CD4-positive, alpha-beta T cell (primary cell): Measurements from ENCODE around the gene PRRX1. TPM values are rescaled to one million over a fixed set of nuclear protein-coding genes. Genes with fewer than 3 reads are reported as not detected.

Experiments used
- ATAC-seq: fragments of 200-7000 bp; cut with Tn5 transposase; one replicate; pipeline ENCODE4 v1.10.0; 2022; ENCODE audit warnings: mild to moderate bottlenecking; ENCODE audit not compliant: poor library complexity
- CTCF ChIA-PET: fragments of 350-600 bp; sonication (Branson Sonifier 250); formaldehyde crosslinking; loops from one replicate; lab custom pipeline; 2021; ENCODE audit warnings: antibody characterized with exemption, inconsistent platforms; lab: Charles Lee
- POLR2A ChIA-PET: fragments of 350-600 bp; sonication (Branson Sonifier 250); formaldehyde crosslinking; loops from one replicate; lab custom pipeline; 2021; ENCODE audit warnings: antibody characterized with exemption, inconsistent platforms; lab: Charles Lee
- DNase-seq, 14 experiments: peaks; one replicate each; pipeline ENCODE4 v3.0.0-alpha.2; 2013 to 2020; ENCODE audit warnings: mixed read lengths in 2 of 14
- H3K27ac ChIP-seq, 2 donors: one replicate each; pipeline versions ENCODE4 v1.5.1 to v1.7.0; 2013; ENCODE audit warnings: low read length in 2 of 2, low read depth in 1 of 2, mild to moderate bottlenecking in 1 of 2
- H3K27me3 ChIP-seq, 2 experiments: 1 replicate in 1 of 2; 2 replicates in 1 of 2; pipeline versions ENCODE4 v1.6.1 to v1.7.0; 2013; ENCODE audit warnings: low read length in 2 of 2, control low read depth in 1 of 2, mild to moderate bottlenecking in 1 of 2, moderate library complexity in 1 of 2; ENCODE audit not compliant: insufficient read depth in 2 of 2, control insufficient read depth in 1 of 2
- H3K36me3 ChIP-seq: one replicate; pipeline ENCODE4 v1.6.1; 2013; ENCODE audit warnings: low read length, control low read depth; ENCODE audit not compliant: insufficient read depth
- H3K4me1 ChIP-seq: one replicate; pipeline ENCODE4 v1.6.1; 2013; ENCODE audit warnings: low read length, control low read depth; ENCODE audit not compliant: insufficient read depth
- H3K4me3 ChIP-seq: one replicate; pipeline ENCODE4 v1.5.1; 2013; ENCODE audit warnings: mild to moderate bottlenecking, low read length, moderate library complexity
- H3K9me3 ChIP-seq, 2 experiments: 1 replicate in 1 of 2; 2 replicates in 1 of 2; pipeline versions ENCODE4 v1.6.1 to v1.7.0; 2013; ENCODE audit warnings: low read length in 2 of 2, mild to moderate bottlenecking in 2 of 2, control low read depth in 1 of 2, moderate library complexity in 1 of 2; ENCODE audit not compliant: control insufficient read depth in 1 of 2, insufficient read depth in 1 of 2
- H3K27ac Mint-ChIP-seq: one replicate; pipeline ENCODE4 v1.8.0; 2020; ENCODE audit warnings: mixed read lengths
- H3K27me3 Mint-ChIP-seq: one replicate; pipeline ENCODE4 v1.8.0; 2021; ENCODE audit warnings: mixed read lengths
- H3K36me3 Mint-ChIP-seq: one replicate; pipeline ENCODE4 v1.8.0; 2021; ENCODE audit warnings: low read depth, mixed read lengths
- H3K4me1 Mint-ChIP-seq: one replicate; pipeline ENCODE4 v1.8.0; 2021; ENCODE audit warnings: low read depth, mixed read lengths
- H3K4me3 Mint-ChIP-seq: one replicate; pipeline ENCODE4 v1.8.0; 2020; ENCODE audit warnings: mild to moderate bottlenecking, mixed read lengths
- H3K9me3 Mint-ChIP-seq: one replicate; pipeline ENCODE4 v1.8.0; 2020; ENCODE audit warnings: mixed read lengths
- intact Hi-C, 2 experiments: fragments of 100-400 bp; cut with DNase I in 1 of 2; cut with micrococcal nuclease in 1 of 2; formaldehyde crosslinking; loops; one replicate each; pipeline versions ENCODE4 v1.15.1 to v1.9.0; 2023 to 2025; cut with DNase I, micrococcal nuclease
- total RNA-seq, 174 experiments: library from RNA in 2 of 174; stranded (reverse) in 2 of 174; gene quantifications; one replicate each; pipeline ENCODE4 v1.2.3 and lab custom pipeline; 2021 to 2026
- TF ChIP-seq, protein P1 (sequence below): fragments of 200-600 bp; IDR thresholded peaks from one replicate; pipeline ENCODE4 v1.8.0; 2022; ENCODE audit warnings: antibody characterized with exemption, mild to moderate bottlenecking

PRRX1 gene
- total RNA-seq, 2 experiments from 2014 or later, result not detected

DNA sequence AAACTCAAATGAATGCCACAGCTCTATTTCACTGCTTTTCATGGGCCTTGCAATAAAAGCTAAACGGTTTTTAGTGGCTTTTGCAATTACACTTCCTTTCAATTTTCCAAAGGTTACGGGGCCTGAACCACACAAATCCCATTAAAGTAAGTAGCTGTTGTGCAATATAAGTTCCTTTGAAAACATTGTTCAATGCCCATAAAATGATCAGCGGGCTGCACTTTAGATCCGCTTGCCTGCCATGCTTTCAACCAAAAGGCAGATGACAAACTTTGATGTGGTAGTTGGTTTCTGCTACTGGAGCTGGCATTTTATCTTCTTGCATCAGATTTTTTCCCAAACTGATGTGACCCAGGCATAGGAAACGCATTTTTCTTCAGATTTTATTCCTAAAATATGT is 50.2 kb downstream of the PRRX1 start:
- Mint-ChIP-seq H3K27me3 (peaks cover 17% of the 10 kb centered on the region), H3K9me3 (no peaks in the 10 kb centered on the region), H3K4me3 (no peak overlapping the region), H3K27ac (no peak overlapping the region), H3K4me1 (no peaks in the 10 kb centered on the region), H3K36me3 (no peaks in the 10 kb centered on the region)
- DNase-seq (no peak), ATAC-seq (no peak)
- intact Hi-C loops, result no loop called here
- POLR2A ChIA-PET, result no interaction called here
- Histone ChIP-seq H3K27me3 (no peaks in the 10 kb centered on the region), H3K27ac (no peak overlapping the region), H3K9me3 (no peaks in the 10 kb centered on the region), H3K36me3 (no peaks in the 10 kb centered on the region), H3K4me1 (no peaks in the 10 kb centered on the region), H3K4me3 (no peak overlapping the region)
- TF ChIP-seq, protein P1, sequence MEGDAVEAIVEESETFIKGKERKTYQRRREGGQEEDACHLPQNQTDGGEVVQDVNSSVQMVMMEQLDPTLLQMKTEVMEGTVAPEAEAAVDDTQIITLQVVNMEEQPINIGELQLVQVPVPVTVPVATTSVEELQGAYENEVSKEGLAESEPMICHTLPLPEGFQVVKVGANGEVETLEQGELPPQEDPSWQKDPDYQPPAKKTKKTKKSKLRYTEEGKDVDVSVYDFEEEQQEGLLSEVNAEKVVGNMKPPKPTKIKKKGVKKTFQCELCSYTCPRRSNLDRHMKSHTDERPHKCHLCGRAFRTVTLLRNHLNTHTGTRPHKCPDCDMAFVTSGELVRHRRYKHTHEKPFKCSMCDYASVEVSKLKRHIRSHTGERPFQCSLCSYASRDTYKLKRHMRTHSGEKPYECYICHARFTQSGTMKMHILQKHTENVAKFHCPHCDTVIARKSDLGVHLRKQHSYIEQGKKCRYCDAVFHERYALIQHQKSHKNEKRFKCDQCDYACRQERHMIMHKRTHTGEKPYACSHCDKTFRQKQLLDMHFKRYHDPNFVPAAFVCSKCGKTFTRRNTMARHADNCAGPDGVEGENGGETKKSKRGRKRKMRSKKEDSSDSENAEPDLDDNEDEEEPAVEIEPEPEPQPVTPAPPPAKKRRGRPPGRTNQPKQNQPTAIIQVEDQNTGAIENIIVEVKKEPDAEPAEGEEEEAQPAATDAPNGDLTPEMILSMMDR, result no peak
- CTCF ChIA-PET, result no interaction called here

DNA sequence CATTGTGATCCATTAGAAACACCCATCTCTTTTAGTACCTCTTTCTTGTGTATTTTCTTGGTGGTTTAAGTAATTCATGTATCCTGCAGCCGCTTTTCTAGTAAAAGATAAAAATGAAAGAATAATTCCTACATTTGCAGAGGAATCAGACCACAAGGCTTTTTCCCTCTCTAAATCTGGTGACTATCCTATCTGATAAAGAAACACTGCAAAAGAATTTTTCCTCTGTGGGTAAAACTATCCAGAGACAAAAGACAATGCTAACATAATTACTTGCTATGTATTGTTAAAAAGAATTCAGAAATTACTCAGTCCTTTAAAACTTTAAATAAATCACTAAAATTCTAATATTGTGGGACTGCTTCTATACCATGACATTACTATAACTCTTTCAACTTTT is 51.0 kb downstream of the PRRX1 start:
- TF ChIP-seq, protein P1, result no peak
- no peaks in the 10 kb centered on the region for H3K4me1 Mint-ChIP-seq
- peaks cover 17% of the 10 kb centered on the region for H3K27me3 Mint-ChIP-seq
- ChIA-PET CTCF (no interaction called here), POLR2A (no interaction called here)
- H3K36me3 Mint-ChIP-seq, result no peaks in the 10 kb centered on the region
- H3K9me3 Mint-ChIP-seq, result no peaks in the 10 kb centered on the region
- Histone ChIP-seq H3K27ac (no peak overlapping the region), H3K4me1 (no peaks in the 10 kb centered on the region), H3K4me3 (no peak overlapping the region), H3K27me3 (no peaks in the 10 kb centered on the region), H3K9me3 (no peaks in the 10 kb centered on the region), H3K36me3 (no peaks in the 10 kb centered on the region)
- H3K4me3 Mint-ChIP-seq, result no peak overlapping the region
- DNase-seq (no peak), ATAC-seq (no peak)
- intact Hi-C loops, result no loop called here
- no peak overlapping the region for H3K27ac Mint-ChIP-seq

DNA sequence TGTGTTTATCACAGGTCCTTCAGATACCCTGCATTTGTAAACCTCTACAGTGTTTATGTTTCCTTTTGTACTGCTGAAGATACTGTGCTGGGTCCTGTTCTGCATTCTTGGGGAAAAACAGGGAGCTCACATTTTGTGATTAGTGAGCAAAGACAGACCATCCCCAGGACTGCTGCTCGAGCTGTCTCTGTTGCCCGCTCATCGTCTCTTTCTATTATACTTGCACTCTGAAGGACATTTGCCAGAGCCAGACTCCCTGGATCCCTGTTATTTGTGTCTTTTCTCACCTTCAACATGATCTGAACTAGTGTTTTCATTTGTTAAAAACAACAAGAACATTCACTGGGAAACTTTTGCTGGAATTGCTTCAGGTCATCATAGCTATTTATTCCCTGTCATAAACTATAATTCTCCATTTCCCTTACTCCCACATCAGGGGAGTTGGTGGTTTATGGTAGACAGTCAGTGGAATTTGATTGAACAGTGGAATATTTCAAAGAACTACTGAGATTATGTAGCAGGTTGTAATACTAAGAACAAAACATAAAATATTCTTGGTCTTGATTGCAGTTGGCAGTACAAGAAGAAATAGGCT is 53.0 kb downstream of the PRRX1 start:
- no peaks in the 10 kb centered on the region for H3K9me3 Mint-ChIP-seq
- no peak overlapping the region for H3K4me3 ChIP-seq
- TF ChIP-seq, protein P1, result no peak
- H3K27me3 ChIP-seq, result no peaks in the 10 kb centered on the region
- no peaks in the 10 kb centered on the region for H3K4me1 ChIP-seq
- no peaks in the 10 kb centered on the region for H3K9me3 ChIP-seq
- H3K27me3 Mint-ChIP-seq, result peaks cover 17% of the 10 kb centered on the region
- no peaks in the 10 kb centered on the region for H3K36me3 Mint-ChIP-seq
- no peak overlapping the region for H3K4me3 Mint-ChIP-seq
- ChIA-PET CTCF (no interaction called here), POLR2A (no interaction called here)
- intact Hi-C loops, result no loop called here
- H3K36me3 ChIP-seq, result no peaks in the 10 kb centered on the region
- ATAC-seq, result no peak
- H3K4me1 Mint-ChIP-seq, result no peaks in the 10 kb centered on the region
- no peak for DNase-seq
- no peak overlapping the region for H3K27ac ChIP-seq
- H3K27ac Mint-ChIP-seq, result no peak overlapping the region
